Measurements from ENCODE around the gene EREG.
A peak's percentile ranks its signal among the peaks of the same experiment; 100 is the strongest.
"Not testable (repeated sequence)": the region's sequence is repeated elsewhere in the genome, so short reads cannot be mapped to it uniquely, and the experiment has no call there.

The EREG gene

GRCh38 chr4:74391346-74391745 lies 26.4 kb downstream of the EREG start:
- no peak for DNase-seq

GRCh38 chr4:74391890-74392475 lies 27.0 kb downstream of the EREG start:
- DNase-seq: no peak

GRCh38 chr4:74394476-74395136 lies 29.7 kb downstream of the EREG start:
- DNase-seq: peak; percentile 82

- no peak for DNase-seq
Observed at GRCh38 chr4:74395633-74396032, 30.7 kb downstream of the EREG start.

- DNase-seq: no peak
Observed at GRCh38 chr4:74397748-74398426, 32.9 kb downstream of the EREG start.

GRCh38 chr4:74398894-74399589 lies 34.1 kb downstream of the EREG start:
- not testable (repeated sequence) for DNase-seq

- DNase-seq: no peak
Observed at GRCh38 chr4:74400395-74400794, 35.5 kb downstream of the EREG start.

GRCh38 chr4:74402692-74403456 lies 37.9 kb downstream of the EREG start:
- DNase-seq: no peak

GRCh38 chr4:74407891-74408290 lies 42.9 kb downstream of the EREG start:
- DNase-seq: no peak

- no peak for DNase-seq
Observed at GRCh38 chr4:74408639-74409038, 43.7 kb downstream of the EREG start.

- peak; percentile 40 for DNase-seq
Observed at GRCh38 chr4:74410272-74410671, 45.3 kb downstream of the EREG start.

GRCh38 chr4:74412225-74412624 lies 47.3 kb downstream of the EREG start:
- no peak for DNase-seq

- DNase-seq: no peak
Observed at GRCh38 chr4:74413265-74413664, 48.3 kb downstream of the EREG start.

GRCh38 chr4:74414149-74414809 lies 49.3 kb downstream of the EREG start:
- no peak for DNase-seq

- DNase-seq: peak; percentile 40
Observed at GRCh38 chr4:74415602-74416300, 50.8 kb downstream of the EREG start.

GRCh38 chr4:74418063-74418670 lies 53.2 kb downstream of the EREG start:
- DNase-seq: peak; percentile 92

GRCh38 chr4:74420863-74421262 lies 55.9 kb downstream of the EREG start:
- no peak for DNase-seq

GRCh38 chr4:74423104-74423503 lies 58.2 kb downstream of the EREG start:
- peak; percentile 31 for DNase-seq

GRCh38 chr4:74424111-74424510 lies 59.2 kb downstream of the EREG start:
- DNase-seq: no peak

GRCh38 chr4:74426101-74426500 lies 61.2 kb downstream of the EREG start:
- DNase-seq: peak; percentile 96

GRCh38 chr4:74428276-74428675 lies 63.3 kb downstream of the EREG start:
- no peak for DNase-seq
